GM12878 (cell line): Measurements from ENCODE around the gene RNF220. TPM values are rescaled to one million over a fixed set of nuclear protein-coding genes. Genes with fewer than 3 reads are reported as not detected.

Source experiments
- BHLHE40 ChIP-seq, 2 experiments: fragments of 450-650 bp in 1 of 2; IDR thresholded peaks; 2 replicates each; pipeline ENCODE4 v1.6.1; 2011 to 2017; ENCODE audit warnings: low read depth in 2 of 2, borderline replicate concordance in 1 of 2, improper control_type of control experiment in 1 of 2, low read length in 1 of 2, mild to moderate bottlenecking in 1 of 2
- BMI1 ChIP-seq: fragments of 450-650 bp; IDR thresholded peaks from 2 replicates; pipeline ENCODE4 v1.6.1; 2016; ENCODE audit warnings: mild to moderate bottlenecking, moderate library complexity, borderline replicate concordance
- CBFB ChIP-seq: IDR thresholded peaks from 2 replicates; pipeline ENCODE4 v1.6.1; 2016; ENCODE audit warnings: antibody characterized with exemption, low read depth
- CHD2 ChIP-seq: IDR thresholded peaks from 2 replicates; pipeline ENCODE4 v1.6.1; 2011; ENCODE audit warnings: low read depth, low read length, improper control_type of control experiment, borderline replicate concordance
- CHD4 ChIP-seq: fragments of 200-600 bp; sonication (generic); IDR thresholded peaks from 2 replicates; pipeline ENCODE4 v1.6.1; 2016; ENCODE audit warnings: mild to moderate bottlenecking
- EED ChIP-seq: sonication (generic); IDR thresholded peaks from 2 replicates; pipeline ENCODE4 v1.6.1; 2016; ENCODE audit warnings: antibody characterized with exemption, low read depth
- ETV6 ChIP-seq, 2 experiments: fragments of 450-650 bp in 1 of 2; IDR thresholded peaks in 1 of 2; conservative IDR thresholded peaks in 1 of 2; 2 replicates each; pipeline ENCODE4 v1.6.1; 2014; ENCODE audit warnings: antibody characterized with exemption in 1 of 2, borderline replicate concordance in 1 of 2, low read depth in 1 of 2, mild to moderate bottlenecking in 1 of 2, moderate library complexity in 1 of 2
- GATAD2B ChIP-seq: fragments of 450-650 bp; conservative IDR thresholded peaks from 2 replicates; pipeline ENCODE4 v1.6.1; 2017; ENCODE audit warnings: low read depth, mild to moderate bottlenecking, moderate library complexity
- IKZF1 ChIP-seq: fragments of 450-650 bp; conservative IDR thresholded peaks from 2 replicates; pipeline ENCODE4 v1.6.1; 2017; ENCODE audit warnings: antibody characterized with exemption, mild to moderate bottlenecking
- NFIC ChIP-seq: IDR thresholded peaks from 2 replicates; pipeline ENCODE4 v1.6.1; 2012; ENCODE audit warnings: low read depth, mild to moderate bottlenecking, inconsistent platforms, low read length, moderate library complexity
- NR2C1 ChIP-seq: fragments of 450-650 bp; IDR thresholded peaks from 2 replicates; pipeline ENCODE4 v1.6.1; 2017; ENCODE audit warnings: antibody characterized with exemption, mild to moderate bottlenecking, moderate library complexity
- PML ChIP-seq: IDR thresholded peaks from 2 replicates; pipeline ENCODE4 v1.6.1; 2012; ENCODE audit warnings: low read length, inconsistent platforms
- POLR2A ChIP-seq: IDR thresholded peaks from 2 replicates; pipeline ENCODE4 v1.6.1; 2011; ENCODE audit warnings: low read depth, mild to moderate bottlenecking, low read length
- RUNX3 ChIP-seq: IDR thresholded peaks from 2 replicates; pipeline ENCODE4 v1.6.1; 2012; ENCODE audit warnings: low read length, inconsistent platforms
- SPI1 ChIP-seq: IDR thresholded peaks from 2 replicates; pipeline ENCODE4 v1.6.1; 2011; ENCODE audit warnings: low read depth, mild to moderate bottlenecking, low read length, moderate library complexity, borderline replicate concordance; ENCODE audit not compliant: insufficient read depth
- TCF7 ChIP-seq: IDR thresholded peaks from 2 replicates; pipeline ENCODE4 v1.6.1; 2014; ENCODE audit warnings: antibody characterized with exemption, borderline replicate concordance
- ZBED1 ChIP-seq: IDR thresholded peaks from 2 replicates; pipeline ENCODE4 v1.6.1; 2016; ENCODE audit warnings: borderline replicate concordance
- ZBTB33 ChIP-seq: fragments of 450-650 bp; IDR thresholded peaks from 2 replicates; pipeline ENCODE4 v1.6.1; 2017; ENCODE audit warnings: mild to moderate bottlenecking
- polyA plus RNA-seq, 11 experiments: library from polyadenylated mRNA; depleted of rRNA in 4 of 11; unstranded in 6 of 11; stranded (reverse) in 5 of 11; fragments of >200 nt; fragmentation: Nextera tagmentation in 4 of 11; fragmentation: Illumina TruSeq in 1 of 11; extraction: Ambion mirVana in 4 of 11; extraction: Trizol in 1 of 11; gene quantifications; 1 replicate in 1 of 11; 2 replicates in 10 of 11; pipeline versions ENCODE4 v1.2.1 to v1.2.3, GENCODE V29; 2011 to 2016; ENCODE audit warnings: inconsistent platforms in 2 of 11, missing spikeins in 2 of 11, low read depth in 1 of 11
- total RNA-seq, 4 experiments: library from RNA; depleted of rRNA in 3 of 4; stranded (reverse); fragments of >200 nt in 3 of 4; fragmentation: Illumina TruSeq in 1 of 4; extraction: Trizol in 1 of 4; gene quantifications; 2 replicates each; pipeline versions ENCODE4 v1.2.1 to v1.2.3, GENCODE V29; 2013 to 2021

RNF220 gene
- total and polyA plus RNA-seq, 10 of the 15 experiments (the other 5 are each of a cell fraction or from before 2014, with no cell fraction given): 4.6 to 84.1 (median 53.7) TPM

GRCh38 chr1:44676484-44677200, 271.6 kb downstream of the RNF220 start (continued):
- TF ChIP-seq ZBTB33: no peak
- TF ChIP-seq NFIC: peak; percentile 70
- TF ChIP-seq RUNX3: peak; percentile 64
- peak; percentile 14; the same call in 1 of the 2 replicates for TF ChIP-seq CBFB
- no peak for TF ChIP-seq ZBED1
- TF ChIP-seq ETV6 (conservative IDR thresholded peaks at IDR 0.05 in 1 of 2, IDR thresholded peaks at IDR 0.05 in 1 of 2; ENCODE audit: borderline replicate concordance in 1 of 2, low read depth in 1 of 2): peak in 1 of 2 experiments; percentile 38; a peak in 1 of 4 replicates
- TF ChIP-seq PML: no peak
- no peak for TF ChIP-seq TCF7
- peak; percentile 87 for TF ChIP-seq IKZF1
- TF ChIP-seq POLR2A: no peak
- no peak for TF ChIP-seq BMI1
- TF ChIP-seq BHLHE40 (IDR thresholded peaks at IDR 0.05; ENCODE audit: borderline replicate concordance in 1 of 2, low read depth in 2 of 2, low read length in 1 of 2): peak in 1 of 2 experiments; percentile 33; a peak in 1 of 4 replicates
- no peak for TF ChIP-seq CHD4
- no peak for TF ChIP-seq CHD2
- TF ChIP-seq NR2C1: peak; percentile 75
- TF ChIP-seq EED: peak; percentile 85
- peak; percentile 78; the same call in 1 of the 2 replicates for TF ChIP-seq SPI1
- no peak for TF ChIP-seq GATAD2B
